ENCODE results near the gene PTPRT. TPM values are rescaled to one million over a fixed set of nuclear protein-coding genes. Genes with fewer than 3 reads are reported as not detected.

The PTPRT gene
- total RNA-seq, 6 donors from 2014 or later: 0.20 to 7.1 (median 3.8) TPM

- H3K9me3 ChIP-seq: no peaks in the 10 kb centered on the region
- ATAC-seq (ENCODE audit: low FRiP score in 2 of 2): no peak
- no peak overlapping the region for H3K27ac ChIP-seq
These were observed 1114.8 kb downstream of the PTPRT start for GRCh38 chr20:42074944-42075343.

GRCh38 chr20:42067596-42067995, 1122.1 kb downstream of the PTPRT start:
- TF ChIP-seq POLR2AphosphoS5 (IDR thresholded peaks at IDR 0.05): no peak
- TF ChIP-seq CTCF (IDR thresholded peaks at IDR 0.05): no peak
- TF ChIP-seq POLR2A (IDR thresholded peaks at IDR 0.05): no peak
- no peak for TF ChIP-seq EP300 (IDR thresholded peaks at IDR 0.05)
- Histone ChIP-seq H3K27ac (no peak overlapping the region), H3K4me3 (no peak overlapping the region), H3K27me3 (no peaks in the 10 kb centered on the region), H3K4me1 (no peaks in the 10 kb centered on the region), H3K9me3 (no peaks in the 10 kb centered on the region), H3K36me3 (no peaks in the 10 kb centered on the region)
- ATAC-seq (ENCODE audit: low FRiP score in 2 of 2): no peak
- 43 to 53% methylated on average over 3 of the region's 3 CpGs for WGBS, 2 donors
- DNase-seq: no peak

More at GRCh38 chr20:42074944-42075343, 1114.8 kb downstream of the PTPRT start:
- DNase-seq: no peak
- Histone ChIP-seq H3K4me1 (no peaks in the 10 kb centered on the region), H3K27me3 (no peaks in the 10 kb centered on the region), H3K36me3 (no peaks in the 10 kb centered on the region), H3K4me3 (no peak overlapping the region)
- TF ChIP-seq EP300 (IDR thresholded peaks at IDR 0.05) (no peak), CTCF (IDR thresholded peaks at IDR 0.05) (no peak), POLR2A (IDR thresholded peaks at IDR 0.05) (no peak), POLR2AphosphoS5 (IDR thresholded peaks at IDR 0.05) (no peak)
- WGBS, 2 donors: 13 to 17% methylated on average over 1 of the region's 1 CpG

- ATAC-seq (ENCODE audit: low FRiP score in 2 of 2) (no peak), DNase-seq (no peak)
These were observed 1122.5 kb downstream of the PTPRT start for GRCh38 chr20:42067174-42067573.

GRCh38 chr20:42063141-42063540, 1126.6 kb downstream of the PTPRT start:
- Histone ChIP-seq H3K36me3 (no peaks in the 10 kb centered on the region), H3K4me1 (no peaks in the 10 kb centered on the region), H3K27me3 (no peaks in the 10 kb centered on the region), H3K9me3 (no peaks in the 10 kb centered on the region), H3K27ac (no peak overlapping the region), H3K4me3 (no peak overlapping the region)
- DNase-seq (no peak), ATAC-seq (ENCODE audit: low FRiP score in 2 of 2) (no peak)
- TF ChIP-seq POLR2A (IDR thresholded peaks at IDR 0.05) (no peak), EP300 (IDR thresholded peaks at IDR 0.05) (no peak), CTCF (IDR thresholded peaks at IDR 0.05) (no peak), POLR2AphosphoS5 (IDR thresholded peaks at IDR 0.05) (no peak)
- 66 to 76% methylated on average over 4 of the region's 4 CpGs for WGBS, 2 donors

More at GRCh38 chr20:42067174-42067573, 1122.5 kb downstream of the PTPRT start:
- no peaks in the 10 kb centered on the region for H3K4me1 ChIP-seq
- WGBS, 2 donors: 81 to 84% methylated on average over 5 of the region's 5 CpGs
- H3K36me3 ChIP-seq: no peaks in the 10 kb centered on the region
- TF ChIP-seq EP300 (IDR thresholded peaks at IDR 0.05) (no peak), POLR2AphosphoS5 (IDR thresholded peaks at IDR 0.05) (no peak), POLR2A (IDR thresholded peaks at IDR 0.05) (no peak), CTCF (IDR thresholded peaks at IDR 0.05) (no peak)
- H3K9me3 ChIP-seq: no peaks in the 10 kb centered on the region
- no peak overlapping the region for H3K27ac ChIP-seq
- H3K27me3 ChIP-seq: no peaks in the 10 kb centered on the region
- no peak overlapping the region for H3K4me3 ChIP-seq

- 71 to 72% methylated on average over 3 of the region's 3 CpGs for WGBS, 2 donors
- no peaks in the 10 kb centered on the region for H3K36me3 ChIP-seq
- ATAC-seq (ENCODE audit: low FRiP score in 2 of 2): no peak
- H3K27me3 ChIP-seq: no peaks in the 10 kb centered on the region
- H3K9me3 ChIP-seq: no peaks in the 10 kb centered on the region
- no peak overlapping the region for H3K4me3 ChIP-seq
- DNase-seq: no peak
- H3K27ac ChIP-seq: no peak overlapping the region
- TF ChIP-seq POLR2A (IDR thresholded peaks at IDR 0.05) (no peak), CTCF (IDR thresholded peaks at IDR 0.05) (no peak), EP300 (IDR thresholded peaks at IDR 0.05) (no peak), POLR2AphosphoS5 (IDR thresholded peaks at IDR 0.05) (no peak)
- no peaks in the 10 kb centered on the region for H3K4me1 ChIP-seq
These were observed 1136.4 kb downstream of the PTPRT start for GRCh38 chr20:42053350-42053749.
